Glomerular visceral epithelial cell (primary cell): Measurements from ENCODE around the gene MAP4.

Source experiments
- DNase-seq: peaks from one replicate; pipeline ENCODE4 v3.0.0-alpha.2; 2016; ENCODE audit errors: extremely low spot score

The MAP4 gene

DNA sequence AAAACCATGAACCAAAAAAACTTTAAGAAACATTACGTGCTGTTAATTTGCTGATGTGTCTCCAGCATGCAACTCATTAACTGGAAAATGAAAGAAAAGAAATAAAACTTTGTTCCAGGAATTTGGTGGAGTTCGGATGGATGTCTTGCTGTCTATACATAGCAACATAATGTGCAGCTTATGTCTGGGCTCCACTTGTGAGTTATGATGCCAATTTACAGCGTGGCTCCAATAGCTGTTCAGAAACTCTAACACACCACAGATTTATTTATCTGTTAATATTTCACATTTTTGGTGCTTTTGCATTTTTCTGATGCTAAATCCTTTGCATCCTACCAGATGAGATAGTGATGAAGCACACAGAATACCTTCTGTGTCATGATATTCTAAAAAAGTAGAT, 45.1 kb downstream of the MAP4 start:
- no peak for DNase-seq

DNA sequence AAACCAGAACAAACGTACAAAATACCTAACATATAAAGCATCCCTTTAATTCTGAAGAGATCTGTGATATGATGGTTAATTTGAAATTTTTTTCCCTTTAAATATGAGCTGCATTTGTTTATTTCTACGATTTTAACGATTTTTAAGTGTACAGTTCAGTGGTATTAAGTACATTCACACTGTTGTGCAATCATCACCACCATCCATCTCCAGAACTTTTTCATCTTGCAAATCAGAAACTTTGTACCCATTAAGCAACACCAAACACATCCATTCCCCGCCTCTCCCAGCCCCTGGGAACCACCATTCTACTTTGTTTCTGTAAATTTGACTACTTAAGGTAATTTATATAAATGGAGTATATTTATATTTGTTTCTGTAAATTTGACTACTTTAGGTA, 51.5 kb downstream of the MAP4 start:
- DNase-seq = no peak

DNA sequence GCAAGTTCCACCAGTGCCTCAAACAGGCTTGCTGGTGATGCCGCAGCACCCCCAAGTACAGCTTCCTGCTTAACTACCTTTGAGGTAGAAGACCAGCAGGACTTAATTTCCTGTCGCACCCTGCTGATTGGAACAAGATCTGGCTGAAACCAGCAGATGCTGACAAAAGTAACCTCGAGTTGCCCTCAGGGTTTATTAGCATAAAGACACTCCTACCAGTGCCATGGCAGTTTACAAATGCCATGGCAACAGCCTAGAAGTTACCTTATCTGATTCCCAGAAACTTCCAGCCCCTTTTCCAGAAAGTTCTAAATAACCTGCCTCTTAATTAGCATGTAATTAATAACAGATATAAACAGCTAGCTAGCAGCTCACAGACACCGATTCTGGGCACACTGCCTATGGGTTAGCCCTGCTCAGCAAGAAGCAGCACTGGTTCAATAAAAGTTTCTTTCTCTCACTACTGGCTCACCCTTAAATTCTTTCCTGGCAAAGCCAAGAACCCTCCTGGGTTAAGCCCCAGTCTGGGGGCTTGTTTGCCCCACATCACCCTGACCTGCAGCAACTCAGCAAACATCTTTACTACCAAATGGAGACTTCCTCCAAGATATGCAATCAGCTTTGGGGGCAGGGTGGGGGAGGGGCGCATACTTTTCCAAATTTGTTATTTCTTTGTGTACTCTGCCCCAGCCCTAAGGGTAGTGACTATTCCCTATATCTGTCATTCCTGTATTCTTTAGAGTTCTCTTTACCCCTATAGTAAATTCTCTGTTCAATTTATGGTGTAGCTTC, 54.2 kb downstream of the MAP4 start:
- no peak for DNase-seq

DNA sequence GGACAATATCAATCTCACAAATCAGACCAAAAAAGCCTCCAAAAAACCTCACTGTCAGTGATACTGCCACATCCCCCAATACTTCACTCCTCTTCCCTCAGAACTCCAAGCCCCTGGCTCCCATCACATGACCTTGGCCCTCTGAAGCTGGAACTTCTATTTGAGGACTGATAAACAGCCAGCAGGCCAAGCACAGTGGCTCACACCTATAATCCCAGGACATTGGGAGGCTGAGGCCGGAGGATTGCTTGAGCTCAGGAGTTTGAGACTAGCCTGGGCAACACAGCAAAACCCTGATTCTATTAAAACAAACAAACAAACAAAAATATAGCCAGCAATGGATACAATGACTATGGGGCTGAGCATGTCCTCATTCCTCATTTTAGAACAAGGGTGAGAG, 55.2 kb downstream of the MAP4 start:
- DNase-seq = no peak

DNA sequence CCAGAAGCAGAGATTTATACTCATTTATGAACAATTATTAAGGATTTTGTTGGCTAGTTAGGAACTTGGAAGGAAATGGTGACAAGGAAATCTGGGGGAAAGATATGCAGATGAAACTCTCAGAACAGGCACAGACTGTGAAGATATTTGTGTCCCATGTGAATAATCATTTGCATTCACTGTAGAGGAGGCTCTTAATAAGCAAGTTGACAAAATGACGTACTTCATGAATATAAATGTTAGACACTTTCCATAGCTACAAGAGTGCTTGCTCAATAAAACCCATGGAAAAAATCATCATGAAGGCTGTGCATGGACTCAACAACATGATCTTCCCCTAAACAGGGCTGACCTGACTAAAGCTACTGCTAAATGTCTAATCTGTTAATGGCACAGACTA, 59.7 kb downstream of the MAP4 start:
- DNase-seq = no peak

DNA sequence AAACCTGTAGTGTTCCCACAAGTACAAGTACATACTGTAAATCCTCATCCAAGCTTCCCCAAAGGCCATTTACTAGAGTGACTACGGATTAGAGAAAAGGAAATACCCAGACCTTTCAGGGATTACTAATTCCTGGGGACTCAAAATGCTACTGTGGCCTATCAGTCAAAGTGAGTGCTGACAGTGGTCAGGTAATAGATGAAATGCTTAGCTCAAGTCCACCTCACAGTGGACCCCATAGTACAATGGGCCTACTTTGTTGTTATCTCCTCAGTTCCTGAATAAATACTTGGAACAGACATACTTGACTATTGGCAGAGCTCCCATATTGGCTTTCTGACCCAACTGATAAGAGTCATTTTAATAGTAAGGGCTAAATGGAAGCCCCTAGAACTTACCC, 61.6 kb downstream of the MAP4 start:
- no peak for DNase-seq

DNA sequence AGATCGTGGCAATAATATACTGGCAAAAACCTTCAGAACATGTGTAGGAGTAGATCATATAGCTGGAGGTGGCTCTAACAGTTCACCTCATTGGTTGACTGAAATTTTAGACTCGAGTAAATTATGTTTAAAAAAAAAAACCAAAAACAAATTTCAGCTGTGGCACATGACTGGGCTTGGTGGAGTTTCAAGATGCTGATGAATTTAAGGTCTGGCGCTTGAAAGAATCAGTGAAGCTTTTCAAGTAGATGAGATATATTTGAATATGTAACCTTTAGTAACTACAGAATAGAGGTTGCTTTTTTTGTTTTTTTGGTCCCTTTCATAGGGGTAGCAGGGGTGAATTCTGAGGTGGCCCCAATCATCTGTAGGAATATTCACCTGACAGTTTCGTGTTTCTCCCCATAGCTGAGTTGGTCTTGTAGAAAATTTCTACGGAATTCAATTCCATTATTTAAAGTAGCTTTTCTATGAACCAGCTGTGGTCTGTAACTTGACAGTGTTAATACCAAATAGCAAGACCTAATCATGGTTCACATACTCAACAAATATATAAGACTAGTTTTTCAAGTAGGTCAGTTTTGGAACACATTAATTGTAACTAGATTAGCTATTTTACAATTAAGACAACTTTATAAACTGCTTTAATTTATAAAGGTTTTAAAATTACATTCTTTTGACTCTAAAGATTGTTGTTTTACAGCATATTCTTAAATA, 65.6 kb downstream of the MAP4 start:
- DNase-seq = no peak

DNA sequence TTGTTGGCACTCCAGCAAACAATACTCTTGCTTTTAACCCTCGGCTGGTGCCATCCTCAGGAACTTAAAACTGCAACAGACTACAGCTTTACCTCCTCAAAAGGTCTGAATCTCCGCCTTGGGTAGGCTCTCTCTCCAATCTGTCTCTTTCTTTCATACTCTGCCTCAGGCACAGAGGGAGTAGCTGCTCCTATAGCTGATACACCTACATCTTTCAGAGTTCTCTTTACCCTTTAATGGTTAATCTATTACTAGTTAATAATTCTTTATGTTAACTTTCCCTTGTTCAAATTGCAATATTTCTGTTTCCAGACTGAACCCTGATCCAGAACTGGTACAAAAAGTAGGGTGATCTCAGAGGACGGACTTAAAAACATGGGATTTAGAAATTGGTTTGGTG, 66.2 kb downstream of the MAP4 start:
- peak; percentile 5 for DNase-seq

DNA sequence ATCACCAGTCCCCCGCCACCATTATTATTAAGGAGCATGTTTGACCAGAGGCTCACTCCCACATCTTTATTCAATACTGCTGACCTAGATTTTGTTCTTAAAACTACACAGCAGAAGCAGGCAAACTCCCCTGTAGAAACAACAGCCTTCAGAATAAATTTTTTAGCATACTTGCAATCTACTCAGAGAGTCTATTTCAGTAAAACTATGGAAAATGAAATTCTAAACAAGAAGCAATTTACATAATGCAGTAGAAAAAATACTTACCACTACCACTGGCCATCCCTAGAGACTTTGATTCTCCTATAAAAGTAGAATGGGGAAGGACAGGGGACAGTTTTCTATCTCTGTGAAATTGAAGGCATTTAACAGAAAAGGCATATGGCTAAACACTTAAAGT, 76.0 kb downstream of the MAP4 start:
- no peak for DNase-seq

DNA sequence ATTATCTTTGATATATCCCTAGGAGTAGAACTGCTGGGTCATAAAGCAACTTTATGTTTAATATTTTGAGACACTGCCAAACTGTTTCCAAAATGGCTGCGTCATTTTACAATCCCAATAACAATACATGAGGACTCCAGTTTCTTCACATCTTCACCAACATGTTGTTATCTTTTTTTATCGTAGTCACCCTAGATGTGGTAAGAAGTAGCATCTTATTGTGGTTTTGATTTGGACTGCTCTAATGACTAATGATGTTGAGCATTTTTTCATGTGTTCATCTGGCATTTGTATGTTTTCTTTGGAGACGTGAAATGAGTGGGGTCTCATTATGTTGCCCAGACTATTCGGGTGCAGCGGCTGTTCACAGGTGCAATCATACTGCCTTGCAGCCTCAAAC, 83.8 kb downstream of the MAP4 start:
- DNase-seq = no peak

DNA sequence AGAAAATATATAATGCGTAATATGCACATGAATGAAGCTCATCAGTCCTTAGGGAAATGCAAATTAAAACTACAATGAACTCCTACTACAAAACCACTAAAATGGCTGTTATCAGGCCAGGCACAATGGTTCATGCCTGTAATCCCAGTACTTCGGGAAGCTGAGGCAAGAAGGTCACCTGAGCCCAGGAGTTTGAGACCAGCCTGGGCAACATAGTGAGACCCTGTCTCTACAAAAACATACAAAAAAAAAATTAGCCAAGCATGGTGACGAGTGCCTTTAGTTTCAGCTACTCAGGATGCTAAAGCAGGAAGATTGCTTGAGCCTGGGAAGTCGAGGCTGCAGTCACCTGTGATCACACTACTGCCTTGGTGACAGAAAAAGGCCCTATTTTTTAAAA, 85.2 kb downstream of the MAP4 start:
- DNase-seq = no peak

DNA sequence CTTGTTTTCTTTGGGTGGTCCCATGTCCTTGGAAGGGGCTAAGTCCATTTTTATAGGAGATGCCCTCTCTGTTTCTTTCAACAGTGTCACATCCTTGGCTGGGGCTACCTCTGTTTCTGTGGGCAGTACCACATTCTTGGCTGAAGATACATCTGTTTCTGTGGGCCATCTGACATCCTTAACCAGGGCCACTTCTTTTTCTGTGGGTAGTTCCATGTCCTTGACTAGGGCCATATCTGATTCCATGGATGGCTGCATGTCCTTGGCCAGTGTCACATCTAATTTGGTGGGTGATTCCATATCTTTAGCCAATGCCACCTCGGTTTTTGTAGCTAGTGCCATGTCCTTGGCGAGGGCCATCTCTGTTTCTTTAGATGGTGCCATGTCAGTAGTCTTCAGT, 99.5 kb downstream of the MAP4 start:
- no peak for DNase-seq

DNA sequence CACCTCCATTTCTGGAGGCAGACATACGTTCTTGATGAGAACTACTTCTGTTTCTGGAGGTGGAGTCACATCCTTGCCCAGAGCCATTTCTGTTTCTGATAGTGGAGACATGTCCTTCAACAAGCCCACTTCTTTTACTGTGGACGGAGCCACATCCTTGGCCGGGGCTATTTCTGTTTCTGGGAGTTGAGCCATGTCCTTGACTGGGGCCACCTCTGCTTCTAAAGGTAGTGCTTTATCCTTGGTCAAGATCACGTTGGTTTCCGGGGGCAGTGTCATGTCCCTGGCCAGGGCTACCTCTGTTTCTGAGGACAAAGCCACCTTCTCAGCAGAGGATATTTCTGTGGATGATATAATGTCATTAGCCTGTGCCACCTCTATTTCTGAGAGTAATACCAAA, 100.0 kb downstream of the MAP4 start:
- DNase-seq = no peak

DNA sequence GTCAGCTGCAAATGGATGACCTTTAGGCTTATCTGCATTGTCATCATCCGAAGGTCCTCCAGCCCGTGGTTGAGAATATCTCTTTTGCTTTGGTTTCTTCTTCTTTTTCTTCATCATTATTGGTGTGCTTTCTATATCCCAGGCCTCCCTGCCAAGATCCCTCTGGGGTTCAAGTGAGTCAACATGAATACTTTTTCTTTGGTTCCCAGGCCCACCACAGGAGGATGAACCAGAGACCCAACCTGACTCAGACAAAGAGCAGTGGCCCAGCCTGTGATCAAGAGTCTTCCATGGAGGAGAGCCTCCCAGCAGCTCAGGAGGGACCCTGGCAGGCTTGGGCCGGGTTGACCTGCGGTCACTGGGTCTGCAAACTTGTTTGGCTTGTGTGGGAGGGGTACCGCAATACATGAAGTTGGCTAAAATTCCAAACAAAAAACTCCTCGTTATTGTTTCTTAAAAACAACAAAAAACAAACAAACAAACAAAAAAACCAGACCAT, 104.2 kb downstream of the MAP4 start:
- DNase-seq = no peak

DNA sequence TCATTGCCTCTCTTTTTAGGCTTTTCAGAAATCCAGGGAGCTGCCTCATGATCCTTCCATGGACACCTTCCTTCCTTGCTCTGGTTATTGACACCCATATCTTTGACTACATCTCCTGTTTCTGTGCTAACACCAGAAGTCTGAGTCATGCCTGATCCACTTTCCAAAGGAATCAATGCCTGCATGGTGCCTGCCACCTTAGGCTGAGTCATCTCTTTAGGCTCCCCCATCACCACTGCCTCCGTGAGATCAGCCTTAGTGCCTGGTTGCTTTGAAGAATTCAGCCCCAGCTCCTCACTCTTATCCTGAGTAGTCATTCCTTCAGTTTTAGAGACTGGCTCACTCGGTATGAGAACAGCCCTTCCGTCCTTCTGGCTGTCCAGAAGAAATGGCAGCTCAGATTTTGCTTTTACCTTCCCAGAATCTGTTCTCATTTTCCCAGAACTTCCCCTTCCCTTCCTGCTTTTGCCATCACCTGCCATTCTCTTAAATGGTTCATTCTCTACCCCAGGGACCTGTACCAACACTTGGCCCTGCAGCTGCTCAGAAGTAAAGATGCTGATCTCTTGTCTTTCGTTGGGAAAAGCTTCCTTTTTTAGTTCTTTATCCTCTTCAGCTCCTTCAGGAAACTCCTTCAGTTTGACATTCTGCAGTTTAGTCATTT, 105.3 kb downstream of the MAP4 start:
- DNase-seq = peak; percentile 77

DNA sequence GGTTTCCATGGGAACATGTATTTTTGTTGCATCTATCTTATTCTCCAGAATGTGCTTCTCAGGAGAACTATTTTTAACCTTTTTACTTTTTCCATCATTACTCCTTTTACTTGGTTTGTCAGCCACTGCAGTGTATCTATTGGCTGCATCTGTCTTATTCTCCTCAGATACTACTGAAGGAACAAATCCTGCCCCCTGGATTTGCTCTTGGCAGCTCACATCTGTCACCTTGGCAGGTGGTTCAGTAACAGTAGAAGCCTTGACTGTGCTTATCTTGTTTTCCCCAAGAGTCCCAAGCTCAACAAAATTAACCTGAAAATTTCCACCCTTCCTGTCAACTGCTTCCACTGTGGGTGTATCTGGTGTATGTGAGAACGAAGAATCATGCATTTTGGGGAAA, 106.0 kb downstream of the MAP4 start:
- no peak for DNase-seq

DNA sequence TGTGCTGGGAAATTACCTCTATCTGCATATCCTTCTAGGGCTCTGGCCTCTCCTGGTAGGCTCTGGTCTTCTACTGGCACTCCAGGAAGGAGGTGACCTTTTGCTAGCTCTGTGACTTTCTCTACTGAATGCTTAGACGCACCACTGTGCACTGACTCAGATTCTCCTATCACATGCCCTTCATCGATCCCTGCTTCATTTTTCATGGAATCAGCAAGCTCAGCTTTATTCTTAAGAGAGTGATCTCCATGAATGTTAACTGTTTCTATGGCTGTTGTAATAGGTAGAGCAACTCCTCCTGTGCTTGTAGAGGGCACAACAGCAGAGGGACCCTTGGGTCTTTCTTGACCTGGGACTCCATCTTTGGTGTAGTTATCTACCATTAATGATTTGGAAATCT, 106.6 kb downstream of the MAP4 start:
- no peak for DNase-seq

DNA sequence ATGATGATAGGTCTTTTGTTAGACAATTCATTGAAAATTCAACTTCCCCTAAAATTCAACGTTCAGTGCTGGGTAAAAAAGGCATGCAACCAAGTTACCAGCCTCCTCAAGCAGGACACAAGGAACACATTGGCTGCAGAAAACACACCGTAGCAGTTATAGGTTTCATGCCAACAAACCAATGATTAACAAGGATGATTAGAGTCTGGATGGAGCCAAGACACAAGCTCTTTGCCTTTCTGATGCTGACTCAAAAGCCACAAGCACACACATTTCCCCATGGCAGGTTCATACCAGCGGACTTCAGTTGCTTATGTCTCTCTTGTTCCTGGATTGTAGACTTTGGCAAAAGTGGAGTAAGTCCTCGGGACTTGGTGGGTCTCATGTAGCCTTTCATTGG, 107.5 kb downstream of the MAP4 start:
- DNase-seq = peak; percentile 55

DNA sequence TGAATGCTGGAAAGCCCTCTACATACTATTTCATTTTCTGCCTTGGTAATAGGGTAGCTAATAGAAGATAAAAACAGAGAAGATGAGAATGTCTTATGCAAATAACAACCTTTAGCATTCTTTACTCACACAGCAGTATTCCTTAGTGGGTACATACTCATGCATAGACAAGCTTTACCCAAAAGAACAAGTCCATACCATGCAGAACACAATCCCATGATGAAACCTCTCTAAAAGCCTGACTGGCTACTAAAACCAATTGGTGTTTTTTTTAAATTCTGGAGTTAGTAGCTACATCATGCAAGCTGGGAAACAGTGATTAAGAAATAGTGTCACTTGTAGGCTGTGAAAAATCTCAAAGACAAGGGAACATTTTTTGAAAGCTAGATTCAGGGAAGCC, 108.4 kb downstream of the MAP4 start:
- DNase-seq = no peak

DNA sequence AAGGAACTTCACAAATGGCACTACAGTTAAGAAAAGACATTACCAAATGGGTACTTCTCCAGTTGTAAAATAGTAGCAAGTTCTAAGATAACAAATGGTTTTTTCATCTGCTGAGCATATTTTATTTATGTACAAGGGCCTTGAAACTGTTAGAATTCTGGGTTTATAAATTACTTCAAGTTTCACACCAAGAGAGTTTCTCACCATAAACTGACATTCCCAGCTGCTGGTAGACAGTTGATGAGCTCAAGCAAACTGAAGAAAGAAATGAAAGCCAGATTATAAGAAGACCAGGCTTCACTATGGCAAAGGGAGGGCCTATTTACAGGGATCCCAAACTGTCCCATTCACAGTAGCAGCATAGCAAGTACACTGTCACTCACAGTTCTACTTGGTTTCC, 113.5 kb downstream of the MAP4 start:
- no peak for DNase-seq

DNA sequence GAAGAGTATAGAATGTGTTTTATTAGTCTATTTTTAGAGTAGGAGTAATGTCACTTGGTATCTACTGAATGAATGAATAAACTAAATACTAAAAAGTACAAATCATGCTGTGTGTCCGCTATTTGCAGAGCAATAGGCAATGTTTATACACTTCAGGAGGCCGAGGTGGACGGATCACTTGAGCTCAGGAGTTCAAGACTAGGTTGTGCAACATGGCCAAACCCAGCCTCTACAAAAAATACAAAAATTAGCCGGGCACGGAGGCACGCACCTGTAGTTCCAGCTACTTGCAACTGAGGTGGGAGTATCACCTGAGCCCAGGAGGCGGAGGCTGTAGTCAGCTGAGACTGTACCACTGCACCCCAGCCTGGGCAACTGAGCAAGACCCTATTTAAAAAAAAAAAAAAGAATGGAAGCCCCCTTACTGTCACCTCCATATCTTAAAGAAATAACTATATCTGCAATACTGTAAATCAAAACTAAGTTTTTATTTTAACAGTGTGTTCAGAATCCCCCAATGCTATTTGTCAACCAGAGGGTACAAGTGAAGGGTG, 114.9 kb downstream of the MAP4 start:
- DNase-seq = no peak

DNA sequence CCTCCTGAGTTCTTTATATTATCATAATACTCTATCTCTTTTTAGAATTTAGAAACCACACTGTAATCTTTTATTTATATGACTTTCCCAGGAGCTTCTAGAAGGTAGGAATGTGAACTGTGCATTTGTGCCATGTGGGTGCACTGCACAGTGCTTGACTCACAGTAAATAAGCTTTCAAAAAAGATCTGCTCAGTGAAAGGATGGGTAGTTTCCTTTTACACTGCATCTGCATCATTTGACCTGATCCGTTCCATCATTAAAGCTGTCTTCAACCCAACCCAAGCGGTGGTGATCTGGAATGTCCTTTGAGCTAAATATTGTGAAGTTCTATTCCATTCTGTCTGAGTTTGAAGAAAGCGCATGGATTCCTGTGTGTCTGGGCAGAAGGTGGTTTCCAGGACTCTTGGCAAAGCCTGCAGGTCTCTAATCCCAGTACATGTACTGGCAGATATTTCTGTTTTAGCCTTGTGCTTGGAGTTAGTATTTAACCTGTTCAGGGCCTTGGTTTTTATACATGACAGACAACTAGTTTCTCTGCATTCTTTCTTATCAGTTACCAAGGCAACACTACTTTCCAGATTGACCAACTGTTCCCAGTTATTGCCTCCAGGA, 116.6 kb downstream of the MAP4 start:
- no peak for DNase-seq
